HEK293 (cell line): Measurements from ENCODE around the gene PPP2R5E.

Experiments used
- CTCF ChIP-seq: fragments of 450-650 bp; formaldehyde crosslinking; IDR thresholded peaks from 2 replicates; pipeline ENCODE4 v1.5.1; 2016; ENCODE audit warnings: missing biosample characterization, missing genetic modification characterization
- PRDM10 ChIP-seq: fragments of 450-650 bp; formaldehyde crosslinking; IDR thresholded peaks from 2 replicates; pipeline ENCODE4 v1.5.1; 2016; ENCODE audit warnings: missing biosample characterization, missing genetic modification characterization
- REST ChIP-seq: fragments of 450-650 bp; formaldehyde crosslinking; IDR thresholded peaks from 2 replicates; pipeline ENCODE4 v1.5.1; 2016; ENCODE audit warnings: missing biosample characterization, missing genetic modification characterization
- YY1 ChIP-seq: fragments of 450-650 bp; formaldehyde crosslinking; IDR thresholded peaks from 2 replicates; pipeline ENCODE4 v1.5.1; 2018; ENCODE audit warnings: missing biosample characterization, missing genetic modification characterization
- ZNF148 ChIP-seq: fragments of 450-650 bp; formaldehyde crosslinking; IDR thresholded peaks from 2 replicates; pipeline ENCODE4 v1.5.0; 2017; ENCODE audit warnings: missing biosample characterization, missing genetic modification characterization, borderline replicate concordance
- ZNF362 ChIP-seq: fragments of 450-650 bp; formaldehyde crosslinking; IDR thresholded peaks from 2 replicates; pipeline ENCODE4 v1.5.1; 2016; ENCODE audit warnings: missing biosample characterization, missing genetic modification characterization

- no peak for TF ChIP-seq REST
- TF ChIP-seq ZNF148 (tag by site-specific recombination), result no peak
- no peak for TF ChIP-seq CTCF (tag by site-specific recombination)
- no peak for TF ChIP-seq YY1 (tag by site-specific recombination)
- no peak for TF ChIP-seq PRDM10
- no peak for TF ChIP-seq ZNF362
Observed at GRCh38 chr14:63453443-63453936, 89.7 kb downstream of the PPP2R5E start.
